OCI-LY1 (cell line): ENCODE results near the gene NEK6.

Experiments used
- H2AFZ ChIP-seq: fragments of 200-600 bp; sonication (generic), shearing (Covaris generic); 2 replicates; pipeline ENCODE4 v1.6.0; 2014; ENCODE audit warnings: antibody characterized with exemption, mild to moderate bottlenecking, low read length
- H3F3A ChIP-seq: fragments of 200-600 bp; sonication (generic), shearing (Covaris generic); 2 replicates; pipeline ENCODE4 v1.6.0; 2014; ENCODE audit warnings: mild to moderate bottlenecking, antibody characterized with exemption, low read length, moderate library complexity; ENCODE audit not compliant: insufficient read depth
- H3K27ac ChIP-seq: fragments of 200-600 bp; sonication (generic); 2 replicates; pipeline ENCODE4 v1.5.1; 2014; ENCODE audit warnings: low read length, mixed run types, mild to moderate bottlenecking, low read depth; ENCODE audit not compliant: poor library complexity, severe bottlenecking
- H3K27me3 ChIP-seq: fragments of 200-600 bp; sonication (generic); 2 replicates; pipeline ENCODE4 v1.6.0; 2014; ENCODE audit warnings: antibody characterized with exemption, mild to moderate bottlenecking, low read length, moderate library complexity; ENCODE audit not compliant: insufficient read depth
- H3K36me3 ChIP-seq: fragments of 200-600 bp; sonication (generic); 2 replicates; pipeline ENCODE4 v1.6.1; 2014; ENCODE audit warnings: mild to moderate bottlenecking, antibody characterized with exemption, low read length, moderate library complexity, mixed read lengths; ENCODE audit not compliant: insufficient read depth
- H3K4me1 ChIP-seq: fragments of 200-600 bp; sonication (generic); 2 replicates; pipeline ENCODE4 v1.5.1; 2014; ENCODE audit warnings: mild to moderate bottlenecking, low read length, moderate library complexity; ENCODE audit not compliant: insufficient read depth, severe bottlenecking
- H3K4me2 ChIP-seq: fragments of 200-600 bp; sonication (generic), shearing (Covaris generic); 2 replicates; pipeline ENCODE4 v1.6.1; 2014; ENCODE audit warnings: low read length
- H3K4me3 ChIP-seq: fragments of 200-600 bp; sonication (generic); 2 replicates; pipeline ENCODE4 v1.5.1; 2014; ENCODE audit warnings: low read length, low read depth, mild to moderate bottlenecking, mixed read lengths; ENCODE audit not compliant: poor library complexity, severe bottlenecking
- H3K79me2 ChIP-seq: fragments of 200-600 bp; shearing (Covaris generic); 2 replicates; pipeline ENCODE4 v1.6.1; 2016; ENCODE audit warnings: mixed run types, low read length, mixed read lengths; ENCODE audit not compliant: insufficient read depth
- H3K9ac ChIP-seq: fragments of 200-600 bp; sonication (generic), shearing (Covaris generic); 2 replicates; pipeline ENCODE4 v1.6.1; 2014; ENCODE audit warnings: mild to moderate bottlenecking, low read length, mixed read lengths
- H3K9me2 ChIP-seq: fragments of 200-600 bp; sonication (generic), shearing (Covaris generic); 2 replicates; pipeline ENCODE4 v1.6.1; 2014; ENCODE audit warnings: low read depth, mild to moderate bottlenecking, low read length, mixed read lengths
- H3K9me3 ChIP-seq: fragments of 200-600 bp; shearing (Covaris generic); 2 replicates; pipeline ENCODE4 v1.6.1; 2014; ENCODE audit warnings: low read length, mixed read lengths
- H4K20me1 ChIP-seq: fragments of 200-600 bp; sonication (generic), shearing (Covaris generic); 2 replicates; pipeline ENCODE4 v1.6.0; 2016; ENCODE audit warnings: mild to moderate bottlenecking, low read length; ENCODE audit not compliant: insufficient read depth
- CTCF ChIP-seq: fragments of 200-600 bp; sonication (generic), shearing (Covaris generic); IDR thresholded peaks from 2 replicates; pipeline ENCODE4 v1.5.1; 2017; ENCODE audit warnings: mild to moderate bottlenecking, antibody characterized with exemption, low read length, moderate library complexity, mixed read lengths
- EZH2 ChIP-seq: fragments of 200-600 bp; sonication (generic), shearing (Covaris generic); IDR thresholded peaks from 2 replicates; pipeline ENCODE4 v1.8.0; 2017; ENCODE audit warnings: borderline replicate concordance, mixed run types, mild to moderate bottlenecking, antibody characterized with exemption, low read length, moderate library complexity, mixed read lengths

The NEK6 gene

GRCh38 chr9:124261736-124262648, 4.2 kb downstream of the NEK6 start:
- TF ChIP-seq CTCF, result no peak
- TF ChIP-seq EZH2, result no peak
- Histone ChIP-seq H2AFZ (no peak overlapping the region), H3K27me3 (peaks cover 10% of the 10 kb centered on the region), H3K79me2 (no peaks in the 10 kb centered on the region), H3F3A (no peaks in the 10 kb centered on the region), H3K36me3 (no peaks in the 10 kb centered on the region), H3K4me2 (no peak overlapping the region), H3K27ac (no peak overlapping the region), H3K9me3 (no peaks in the 10 kb centered on the region), H4K20me1 (no peaks in the 10 kb centered on the region), H3K4me3 (no peak overlapping the region), H3K9ac (no peak overlapping the region), H3K4me1 (peaks cover 24% of the 10 kb centered on the region), H3K9me2 (no peaks in the 10 kb centered on the region)

- peaks cover 29% of the 10 kb centered on the region for H3K4me1 ChIP-seq
- no peaks in the 10 kb centered on the region for H3K79me2 ChIP-seq
- H3K9me2 ChIP-seq, result no peaks in the 10 kb centered on the region
- peaks cover 8% of the 10 kb centered on the region for H3K27me3 ChIP-seq
- H3K4me2 ChIP-seq, result no peak overlapping the region
- no peak overlapping the region for H2AFZ ChIP-seq
- TF ChIP-seq CTCF (no peak), EZH2 (no peak)
- no peaks in the 10 kb centered on the region for H3F3A ChIP-seq
- no peak overlapping the region for H3K27ac ChIP-seq
- H4K20me1 ChIP-seq, result no peaks in the 10 kb centered on the region
- H3K9me3 ChIP-seq, result no peaks in the 10 kb centered on the region
- H3K4me3 ChIP-seq, result no peak overlapping the region
- H3K36me3 ChIP-seq, result no peaks in the 10 kb centered on the region
- no peak overlapping the region for H3K9ac ChIP-seq
These were observed 4.9 kb downstream of the NEK6 start for GRCh38 chr9:124262649-124262972.

- no peak overlapping the region for H3K9ac ChIP-seq
- H2AFZ ChIP-seq, result no peak overlapping the region
- peaks cover 34% of the 10 kb centered on the region for H3K4me1 ChIP-seq
- H3K79me2 ChIP-seq, result no peaks in the 10 kb centered on the region
- H3K36me3 ChIP-seq, result no peaks in the 10 kb centered on the region
- H3K27me3 ChIP-seq, result peaks cover 8% of the 10 kb centered on the region
- H4K20me1 ChIP-seq, result no peaks in the 10 kb centered on the region
- H3K27ac ChIP-seq, result no peak overlapping the region
- no peak overlapping the region for H3K4me2 ChIP-seq
- H3F3A ChIP-seq, result no peaks in the 10 kb centered on the region
- H3K9me3 ChIP-seq, result no peaks in the 10 kb centered on the region
- no peak overlapping the region for H3K4me3 ChIP-seq
- no peaks in the 10 kb centered on the region for H3K9me2 ChIP-seq
- no peak for TF ChIP-seq CTCF
- no peak for TF ChIP-seq EZH2
These were observed 5.5 kb downstream of the NEK6 start for GRCh38 chr9:124263213-124263612.
